DMS153 (cell line): ENCODE results near the gene TTC7B.
A peak's percentile ranks its signal among the peaks of the same experiment; 100 is the strongest.

Source experiments
- DNase-seq: peaks from one replicate; lab custom pipeline; 2025; lab: John Stamatoyannopoulos, UW

TTC7B gene

GRCh38 chr14:90523961-90524875 is 292.0 kb downstream of the TTC7B start:
- no peak for DNase-seq

GRCh38 chr14:90523544-90523943 is 292.7 kb downstream of the TTC7B start:
- DNase-seq = no peak

- DNase-seq = peak; percentile 89
Measured at GRCh38 chr14:90522571-90523191, 293.5 kb downstream of the TTC7B start.

- DNase-seq = no peak
Measured at GRCh38 chr14:90521930-90522483, 294.2 kb downstream of the TTC7B start.

- DNase-seq = no peak
Measured at GRCh38 chr14:90521084-90521929, 294.9 kb downstream of the TTC7B start.

- DNase-seq = no peak
Measured at GRCh38 chr14:90520326-90520725, 295.9 kb downstream of the TTC7B start.

GRCh38 chr14:90519262-90519920 is 296.8 kb downstream of the TTC7B start:
- DNase-seq = no peak

- no peak for DNase-seq
Measured at GRCh38 chr14:90518941-90519256, 297.3 kb downstream of the TTC7B start.

GRCh38 chr14:90518069-90518940 is 297.9 kb downstream of the TTC7B start:
- no peak for DNase-seq

GRCh38 chr14:90517076-90517841 is 299.0 kb downstream of the TTC7B start:
- peak; percentile 45 for DNase-seq

- no peak for DNase-seq
Measured at GRCh38 chr14:90514566-90514965, 301.7 kb downstream of the TTC7B start.

GRCh38 chr14:90514015-90514398 is 302.2 kb downstream of the TTC7B start:
- DNase-seq = peak; percentile 85

GRCh38 chr14:90513161-90514014 is 302.8 kb downstream of the TTC7B start:
- peak; percentile 99 for DNase-seq

- DNase-seq = no peak
Measured at GRCh38 chr14:90512329-90512991, 303.8 kb downstream of the TTC7B start.

GRCh38 chr14:90511795-90512328 is 304.4 kb downstream of the TTC7B start:
- no peak for DNase-seq

- DNase-seq = no peak
Measured at GRCh38 chr14:90511252-90511651, 305.0 kb downstream of the TTC7B start.

GRCh38 chr14:90510159-90510558 is 306.1 kb downstream of the TTC7B start:
- DNase-seq = peak; percentile 92

GRCh38 chr14:90509403-90509802 is 306.8 kb downstream of the TTC7B start:
- DNase-seq = no peak
